Measurements from ENCODE around the gene RILPL1.

Gene RILPL1

GRCh38 chr12:123427036-123427769, 106.3 kb downstream of the RILPL1 start:
- DNase-seq = peak in 1 of 4 experiments; percentile 10

- no peak for DNase-seq
Observed at GRCh38 chr12:123421314-123421713, 112.2 kb downstream of the RILPL1 start.

Measured in suppressor macrophage (primary cell).